ENCODE results near the gene CBFA2T3. TPM values are rescaled to one million over a fixed set of nuclear protein-coding genes. Genes with fewer than 3 reads are reported as not detected.

Gene CBFA2T3
- total and polyA plus RNA-seq, 2 of the 8 experiments (the other 6 are each of a cell fraction or from before 2014, with no cell fraction given) = 0.51 to 1.3 TPM

GRCh38 chr16:88859381-88860091, 117.5 kb downstream of the CBFA2T3 start:
- peaks cover 2% of the 10 kb centered on the region for H3K23me2 ChIP-seq (ENCODE audit: low read depth, low read length)
- ChIA-PET POLR2A (ENCODE audit: partially characterized antibody) (interaction anchor here (2.0 kb wide), 1 partner anchor 14 kb away, joined by 4 read pairs; no protein-coding TSS in a partner anchor), CTCF (ENCODE audit: partially characterized antibody) (interaction anchor here (1.0 to 4.1 kb wide), 4 partner anchors 21 to 150 kb away, joined by 3 to 29 read pairs (median 7); partner anchors contain the start of gene APRT)
- H3K79me1 ChIP-seq (ENCODE audit: low read depth, low read length) = peaks cover 4% of the 10 kb centered on the region; the same call in 1 of the 2 replicates
- no peak overlapping the region for H3K14ac ChIP-seq (ENCODE audit: insufficient read length)
- H2BK12ac ChIP-seq (ENCODE audit: low read depth, low read length) = no peak overlapping the region
- no peak overlapping the region for H2BK120ac ChIP-seq (replicated peaks; ENCODE audit: low read depth, low read length)
- H3K4me2 ChIP-seq (ENCODE audit: insufficient read depth in 1 of 2, low read depth in 2 of 2, low read length in 2 of 2) = no peak overlapping the region
- H3K18ac ChIP-seq (ENCODE audit: extremely low read depth, low read length) = no peak overlapping the region
- no peak overlapping the region for H3K27ac ChIP-seq (ENCODE audit: low read depth, low read length)
- H4K8ac ChIP-seq (ENCODE audit: extremely low read depth, insufficient read depth, low read length) = no peak overlapping the region
- DNase-seq (ENCODE audit: low read depth in 1 of 2, low spot score in 2 of 2) (no peak), FAIRE-seq (no peak)
- H3K56ac ChIP-seq (replicated peaks; ENCODE audit: insufficient read length, low read depth, low read length) = no peak overlapping the region
- H4K91ac ChIP-seq (replicated peaks; ENCODE audit: insufficient read length, low read length) = no peak overlapping the region
- no peaks in the 10 kb centered on the region for H3K27me3 ChIP-seq (replicated peaks in 1 of 4; ENCODE audit: control insufficient read depth in 3 of 4, extremely low read depth in 1 of 4, insufficient read depth in 3 of 4, low read length in 3 of 4)
- H3K9ac ChIP-seq (replicated peaks in 1 of 4; ENCODE audit: extremely low read depth in 1 of 4, low read depth in 3 of 4, low read length in 3 of 4) = no peak overlapping the region
- no peak overlapping the region for H3K23ac ChIP-seq (ENCODE audit: insufficient read length)
- peaks cover 0 to 12% of the 10 kb centered on the region in 2 experiments; a peak in 1 of 4 replicates for H3K79me2 ChIP-seq (ENCODE audit: control insufficient read depth in 1 of 2, insufficient read depth in 2 of 2, low read length in 2 of 2)
- H3K36me3 ChIP-seq (ENCODE audit: control insufficient read depth in 2 of 4, insufficient read depth in 4 of 4, low read length in 3 of 4) = peaks cover 11 to 21% (median 15%) of the 10 kb centered on the region in 4 experiments
- H2AK5ac ChIP-seq (ENCODE audit: low read depth, low read length) = no peak overlapping the region
- no peak overlapping the region for H3K4me3 ChIP-seq (ENCODE audit: extremely low read depth in 1 of 4, insufficient read depth in 2 of 4, low read depth in 3 of 4, low read length in 4 of 4)
- no peak overlapping the region for H3K4ac ChIP-seq (replicated peaks; ENCODE audit: insufficient read length, low read depth, low read length)
- 95% methylated on average over 20 of the region's 20 CpGs; no CpG with 5 or more reads in 1 of the 2 experiments for WGBS, 2 experiments (ENCODE audit: extremely low coverage in 1 of 2, insufficient coverage in 1 of 2, insufficient read length in 1 of 2, insufficient replicate concordance in 2 of 2, low coverage in 1 of 2, low lambda C conversion rate in 2 of 2, missing lambda C conversion rate in 1 of 2)
- no peak overlapping the region for H2BK5ac ChIP-seq (ENCODE audit: low read depth, low read length)
- no peaks in the 10 kb centered on the region for H3K9me3 ChIP-seq (ENCODE audit: insufficient read depth in 2 of 2, low read depth in 1 of 2, low read length in 1 of 2)
- no peak overlapping the region for H2BK20ac ChIP-seq (ENCODE audit: low read length)
- peaks cover 4 to 8% of the 10 kb centered on the region in 2 experiments for H4K20me1 ChIP-seq (replicated peaks in 1 of 2; ENCODE audit: control insufficient read depth in 1 of 2, insufficient read depth in 2 of 2, low read length in 2 of 2)
- no peak overlapping the region for H4K5ac ChIP-seq (ENCODE audit: insufficient read length, low read depth, low read length)
- H3K4me1 ChIP-seq (replicated peaks in 1 of 4; ENCODE audit: control insufficient read depth in 3 of 4, insufficient read depth in 4 of 4, low read length in 3 of 4) = peaks cover 0 to 5% (median 3%) of the 10 kb centered on the region in 4 experiments; a peak in 5 of 7 replicates
- H2BK15ac ChIP-seq (ENCODE audit: low read length) = no peak overlapping the region
- no peak overlapping the region for H2AFZ ChIP-seq (ENCODE audit: low read length)
- TF ChIP-seq CHD2 (IDR thresholded peaks at IDR 0.05; ENCODE audit: low read length) (no peak), ZNF274 (IDR thresholded peaks at IDR 0.05; ENCODE audit: borderline replicate concordance, extremely low read depth, low read length) (no peak), CEBPB (IDR thresholded peaks at IDR 0.05; ENCODE audit: low read depth, low read length) (no peak), NRF1 (IDR thresholded peaks at IDR 0.05; ENCODE audit: low read depth, low read length) (no peak), POU5F1 (IDR thresholded peaks at IDR 0.05; ENCODE audit: low read depth, low read length) (no peak), JUN (IDR thresholded peaks at IDR 0.05; ENCODE audit: low read depth, low read length) (no peak), BRCA1 (IDR thresholded peaks at IDR 0.05; ENCODE audit: low read depth, low read length) (no peak), ATF3 (IDR thresholded peaks at IDR 0.05; ENCODE audit: insufficient read depth, low read depth, low read length) (no peak), SIRT6 (IDR thresholded peaks at IDR 0.05; ENCODE audit: low read length) (no peak), SAP30 (IDR thresholded peaks at IDR 0.05; ENCODE audit: insufficient read depth, insufficient replicate concordance, low read length) (no peak)
